ENCODE measurements around the gene KLHL30.

Gene KLHL30

GRCh38 chr2:238117199-238118154, 21.0 kb upstream of the KLHL30 start:
- in situ Hi-C loops (cut with HindIII; ENCODE audit: low pct_ligation_motif_present, low sequenced_read_pairs): no loop called here
- TF ChIP-seq CTCF (IDR thresholded peaks at IDR 0.05; ENCODE audit: low read depth, low read length, missing control alignments): no peak

GRCh38 chr2:238119756-238120462, 18.6 kb upstream of the KLHL30 start:
- in situ Hi-C loops (cut with HindIII; ENCODE audit: low pct_ligation_motif_present, low sequenced_read_pairs): no loop called here
- TF ChIP-seq CTCF (IDR thresholded peaks at IDR 0.05; ENCODE audit: low read depth, low read length, missing control alignments): no peak
- no peak overlapping the region for H3K4me3 ChIP-seq (ENCODE audit: low read depth, low read length)
- no peak overlapping the region for H3K27ac ChIP-seq
- peaks cover 6% of the 10 kb centered on the region for H3K27me3 ChIP-seq (replicated peaks)
- no peaks in the 10 kb centered on the region for H3K36me3 ChIP-seq (replicated peaks)
- no peak for DNase-seq

More at GRCh38 chr2:238117199-238118154, 21.0 kb upstream of the KLHL30 start:
- H3K27me3 ChIP-seq (replicated peaks): peaks cover 6% of the 10 kb centered on the region
- H3K27ac ChIP-seq: no peak overlapping the region
- H3K36me3 ChIP-seq (replicated peaks): no peaks in the 10 kb centered on the region
- no peak for DNase-seq
- no peak overlapping the region for H3K4me3 ChIP-seq (ENCODE audit: low read depth, low read length)

- Histone ChIP-seq H3K4me3 (ENCODE audit: low read depth, low read length) (no peak overlapping the region), H3K36me3 (replicated peaks) (no peaks in the 10 kb centered on the region), H3K27me3 (replicated peaks) (peaks cover 6% of the 10 kb centered on the region), H3K27ac (no peak overlapping the region)
- no peak for DNase-seq
- in situ Hi-C loops (cut with HindIII; ENCODE audit: low pct_ligation_motif_present, low sequenced_read_pairs): no loop called here
- peak; percentile 41 for TF ChIP-seq CTCF (IDR thresholded peaks at IDR 0.05; ENCODE audit: low read depth, low read length, missing control alignments)
Measured at GRCh38 chr2:238120463-238121298, 17.8 kb upstream of the KLHL30 start.

- in situ Hi-C loops (cut with HindIII; ENCODE audit: low pct_ligation_motif_present, low sequenced_read_pairs): no loop called here
- peaks cover 6% of the 10 kb centered on the region for H3K27me3 ChIP-seq (replicated peaks)
- H3K4me3 ChIP-seq (ENCODE audit: low read depth, low read length): no peak overlapping the region
- no peaks in the 10 kb centered on the region for H3K36me3 ChIP-seq (replicated peaks)
- no peak for TF ChIP-seq CTCF (IDR thresholded peaks at IDR 0.05; ENCODE audit: low read depth, low read length, missing control alignments)
- no peak for DNase-seq
- H3K27ac ChIP-seq: no peak overlapping the region
Measured at GRCh38 chr2:238121511-238122286, 16.8 kb upstream of the KLHL30 start.

All from brain microvascular endothelial cell (primary cell).